HCT116 (cell line): ENCODE results near the gene TTC32.
A peak's percentile ranks its signal among the peaks of the same experiment; 100 is the strongest.

Experiments
- CTCF ChIP-seq, 3 experiments: fragments of 200-600 bp in 1 of 3; sonication (generic) in 1 of 3; IDR thresholded peaks in 2 of 3; conservative IDR thresholded peaks in 1 of 3; 2 replicates each; pipeline ENCODE4 v1.5.1; 2012 to 2017; ENCODE audit warnings: low read depth in 2 of 3, low read length in 2 of 3, antibody characterized with exemption in 1 of 3, borderline replicate concordance in 1 of 3, control low read depth in 1 of 3, mild to moderate bottlenecking in 1 of 3, mixed read lengths in 1 of 3, mixed run types in 1 of 3, moderate library complexity in 1 of 3; ENCODE audit not compliant: insufficient read depth in 1 of 3
- EZH2 ChIP-seq: fragments of 200-600 bp; sonication (generic); IDR thresholded peaks from 2 replicates; pipeline ENCODE4 v1.6.1; 2017; ENCODE audit warnings: antibody characterized with exemption, mixed run types
- POLR2AphosphoS5 ChIP-seq: IDR thresholded peaks from 2 replicates; pipeline ENCODE4 v1.6.1; 2011; ENCODE audit warnings: mild to moderate bottlenecking, low read depth, low read length, moderate library complexity

GRCh38 chr2:19911808-19912509, 10.2 kb upstream of the TTC32 start:
- TF ChIP-seq CTCF (IDR thresholded peaks at IDR 0.05 in 2 of 3, conservative IDR thresholded peaks at IDR 0.05 in 1 of 3; ENCODE audit: borderline replicate concordance in 1 of 3, insufficient read depth in 1 of 3, low read depth in 2 of 3, low read length in 2 of 3), result no peak
- TF ChIP-seq POLR2AphosphoS5, result peak; percentile 34; the same call in 1 of the 2 replicates
- TF ChIP-seq EZH2, result no peak
